OCI-LY3 (cell line): ENCODE results near the gene CYTH4.

ENCODE experiments used
- H2AFZ ChIP-seq: fragments of 200-600, 300-600 bp; shearing (Covaris generic); 2 replicates; pipeline ENCODE4 v1.6.0; 2014; ENCODE audit warnings: antibody characterized with exemption, low read depth, low read length
- H3K27ac ChIP-seq: fragments of 200-600, 300-600 bp; sonication (generic); 2 replicates; pipeline ENCODE4 v1.5.1; 2014; ENCODE audit warnings: mild to moderate bottlenecking, low read length, moderate library complexity, mixed read lengths
- H3K27me3 ChIP-seq: fragments of 200-600, 300-600 bp; sonication (generic); 2 replicates; pipeline ENCODE4 v1.6.1; 2014; ENCODE audit warnings: low read depth, low read length, mixed read lengths
- H3K36me3 ChIP-seq: fragments of 200-600, 300-600 bp; sonication (generic); replicated peaks from 2 replicates; pipeline ENCODE3; 2014; ENCODE audit warnings: low read depth, low read length, mixed read lengths
- H3K4me1 ChIP-seq: fragments of 300-600, 200-600 bp; sonication (generic); 2 replicates; pipeline ENCODE4 v1.6.1; 2014; ENCODE audit warnings: low read length, mixed read lengths
- H3K4me2 ChIP-seq: fragments of 200-600, 300-600 bp; sonication (generic); 2 replicates; pipeline ENCODE4 v1.6.1; 2014; ENCODE audit warnings: low read length, mixed read lengths
- H3K4me3 ChIP-seq: fragments of 300-600, 200-600 bp; sonication (generic); 2 replicates; pipeline ENCODE4 v1.5.1; 2014; ENCODE audit warnings: antibody characterized with exemption, mild to moderate bottlenecking, low read length, moderate library complexity
- H3K79me2 ChIP-seq: fragments of 300-600, 200-600 bp; shearing (Covaris generic); 2 replicates; pipeline ENCODE4 v1.6.1; 2014; ENCODE audit warnings: mild to moderate bottlenecking, low read length, mixed read lengths
- H3K9ac ChIP-seq: fragments of 300-600, 200-600 bp; shearing (Covaris generic); 2 replicates; pipeline ENCODE4 v1.6.0; 2014; ENCODE audit warnings: mild to moderate bottlenecking, low read length, moderate library complexity
- H3K9me3 ChIP-seq: fragments of 200-600, 300-600 bp; shearing (Covaris generic); 2 replicates; pipeline ENCODE4 v1.6.1; 2014; ENCODE audit warnings: low read length, mixed read lengths; ENCODE audit not compliant: insufficient read depth
- H4K20me1 ChIP-seq: fragments of 200-600, 300-600 bp; sonication (generic); 2 replicates; pipeline ENCODE4 v1.6.1; 2016; ENCODE audit warnings: low read length, mixed read lengths; ENCODE audit not compliant: insufficient read depth
- EZH2phosphoT487 ChIP-seq: fragments of 200-600 bp; shearing (Covaris generic); IDR thresholded peaks from 2 replicates; pipeline ENCODE4 v1.6.1; 2018; ENCODE audit warnings: antibody characterized with exemption, mixed run types, low read depth
- TF ChIP-seq, protein P1 (sequence below): fragments of 200-600, 300-600 bp; sonication (generic); IDR thresholded peaks from 2 replicates; pipeline ENCODE4 v1.5.1; 2014; ENCODE audit warnings: antibody characterized with exemption, low read length, low read depth

Gene CYTH4

DNA sequence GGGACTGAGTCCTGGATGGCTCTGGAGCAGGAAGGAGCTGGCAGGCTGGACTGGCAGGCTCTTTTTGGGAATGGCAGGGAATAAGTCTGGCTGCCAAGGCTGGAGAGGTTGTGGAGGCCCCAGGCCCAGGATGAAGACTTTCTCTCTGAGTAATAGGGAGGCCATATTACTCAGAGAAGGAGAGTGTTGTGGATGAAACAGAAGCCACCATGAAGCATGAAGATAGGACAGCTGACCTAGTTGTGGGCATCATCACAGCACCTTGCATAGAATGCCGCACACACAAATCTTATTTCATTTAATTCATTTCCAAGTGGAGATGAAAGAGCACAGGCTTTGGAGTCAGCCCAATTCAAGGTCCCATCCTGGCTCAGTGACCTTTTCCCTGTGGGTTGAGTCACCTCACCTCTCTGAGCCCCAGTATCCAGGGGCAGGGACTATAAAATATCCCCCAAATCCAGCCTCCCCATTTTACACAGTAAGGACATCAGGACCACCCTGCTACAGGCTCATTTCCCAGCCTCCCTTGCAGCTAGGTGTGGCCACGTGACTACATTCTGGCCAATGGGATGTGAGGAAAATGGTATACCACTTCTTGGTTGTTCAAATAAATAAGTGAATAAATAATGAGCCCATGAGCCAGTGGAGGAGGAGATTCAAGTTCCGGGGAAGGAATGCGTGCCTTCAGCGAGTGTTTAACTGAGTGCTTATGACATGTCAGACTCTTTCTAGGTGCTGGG lies 9.4 kb downstream of the CYTH4 start:
- peaks cover 77% of the 10 kb centered on the region for H3K36me3 ChIP-seq
- no peak overlapping the region for H3K27ac ChIP-seq
- H3K9me3 ChIP-seq = no peaks in the 10 kb centered on the region
- no peak for TF ChIP-seq EZH2phosphoT487
- TF ChIP-seq, protein P1, sequence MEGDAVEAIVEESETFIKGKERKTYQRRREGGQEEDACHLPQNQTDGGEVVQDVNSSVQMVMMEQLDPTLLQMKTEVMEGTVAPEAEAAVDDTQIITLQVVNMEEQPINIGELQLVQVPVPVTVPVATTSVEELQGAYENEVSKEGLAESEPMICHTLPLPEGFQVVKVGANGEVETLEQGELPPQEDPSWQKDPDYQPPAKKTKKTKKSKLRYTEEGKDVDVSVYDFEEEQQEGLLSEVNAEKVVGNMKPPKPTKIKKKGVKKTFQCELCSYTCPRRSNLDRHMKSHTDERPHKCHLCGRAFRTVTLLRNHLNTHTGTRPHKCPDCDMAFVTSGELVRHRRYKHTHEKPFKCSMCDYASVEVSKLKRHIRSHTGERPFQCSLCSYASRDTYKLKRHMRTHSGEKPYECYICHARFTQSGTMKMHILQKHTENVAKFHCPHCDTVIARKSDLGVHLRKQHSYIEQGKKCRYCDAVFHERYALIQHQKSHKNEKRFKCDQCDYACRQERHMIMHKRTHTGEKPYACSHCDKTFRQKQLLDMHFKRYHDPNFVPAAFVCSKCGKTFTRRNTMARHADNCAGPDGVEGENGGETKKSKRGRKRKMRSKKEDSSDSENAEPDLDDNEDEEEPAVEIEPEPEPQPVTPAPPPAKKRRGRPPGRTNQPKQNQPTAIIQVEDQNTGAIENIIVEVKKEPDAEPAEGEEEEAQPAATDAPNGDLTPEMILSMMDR = no peak
- H3K4me2 ChIP-seq = no peak overlapping the region
- H3K9ac ChIP-seq = no peak overlapping the region
- H2AFZ ChIP-seq = no peak overlapping the region
- H4K20me1 ChIP-seq = peaks cover 56% of the 10 kb centered on the region
- H3K4me1 ChIP-seq = peaks cover 23% of the 10 kb centered on the region
- H3K79me2 ChIP-seq = no peaks in the 10 kb centered on the region
- no peak overlapping the region for H3K4me3 ChIP-seq
- no peaks in the 10 kb centered on the region for H3K27me3 ChIP-seq

DNA sequence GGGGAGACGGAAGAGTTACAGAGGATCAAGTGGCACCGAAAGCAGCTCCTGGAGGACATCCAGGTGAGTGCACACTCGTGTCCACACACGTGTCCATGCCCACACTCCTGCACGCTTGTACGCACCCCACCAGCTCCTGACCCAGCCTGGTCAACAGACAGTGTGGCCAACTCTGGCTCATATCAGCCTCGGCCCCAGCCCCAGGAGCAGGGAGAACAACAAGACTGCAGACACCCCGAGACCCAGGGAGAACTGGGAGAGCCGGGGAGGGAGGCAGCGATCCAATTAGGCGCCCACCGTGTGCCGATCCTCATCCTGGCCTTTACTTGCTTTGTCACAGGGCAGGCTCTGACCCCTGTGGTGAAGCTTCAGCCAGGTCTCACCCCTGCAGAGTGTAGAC lies 10.3 kb downstream of the CYTH4 start:
- H4K20me1 ChIP-seq = peaks cover 47% of the 10 kb centered on the region

DNA sequence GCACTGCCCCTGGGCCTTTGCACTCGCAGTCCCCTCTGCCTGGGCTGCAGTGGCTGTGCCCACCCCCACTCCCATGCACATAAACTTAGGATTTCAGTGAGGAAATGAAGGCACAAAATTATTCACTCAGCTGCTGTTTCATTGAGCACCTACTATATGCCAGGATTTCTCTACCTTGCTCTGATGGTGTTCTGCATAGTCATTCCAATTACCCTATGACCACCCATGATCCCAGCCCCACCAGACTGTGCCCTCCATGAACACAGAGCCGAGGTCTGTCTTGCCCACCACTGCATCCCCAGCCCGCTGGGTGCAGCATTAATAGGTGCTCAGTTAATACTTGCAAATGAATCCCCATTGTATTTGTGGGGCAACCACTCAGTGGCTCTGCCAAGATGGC lies 10.9 kb downstream of the CYTH4 start:
- no peak overlapping the region for H3K27ac ChIP-seq
- no peak overlapping the region for H3K4me2 ChIP-seq
- no peak for TF ChIP-seq EZH2phosphoT487
- TF ChIP-seq, protein P1 = no peak
- no peak overlapping the region for H3K4me3 ChIP-seq
- H3K4me1 ChIP-seq = peaks cover 23% of the 10 kb centered on the region
- H3K9ac ChIP-seq = no peak overlapping the region
- no peaks in the 10 kb centered on the region for H3K9me3 ChIP-seq
- H3K27me3 ChIP-seq = no peaks in the 10 kb centered on the region
- peaks cover 45% of the 10 kb centered on the region for H4K20me1 ChIP-seq
- no peak overlapping the region for H2AFZ ChIP-seq
- no peaks in the 10 kb centered on the region for H3K79me2 ChIP-seq
- H3K36me3 ChIP-seq = peaks cover 80% of the 10 kb centered on the region

More for the DNA sequence above, 10.3 kb downstream of the CYTH4 start:
- Histone ChIP-seq H3K4me1 (peaks cover 23% of the 10 kb centered on the region), H3K36me3 (peaks cover 80% of the 10 kb centered on the region), H2AFZ (no peak overlapping the region), H3K9me3 (no peaks in the 10 kb centered on the region), H3K4me2 (no peak overlapping the region), H3K27ac (no peak overlapping the region), H3K9ac (no peak overlapping the region), H3K79me2 (no peaks in the 10 kb centered on the region), H3K4me3 (no peak overlapping the region), H3K27me3 (no peaks in the 10 kb centered on the region)
- no peak for TF ChIP-seq EZH2phosphoT487
- TF ChIP-seq, protein P1 = no peak

DNA sequence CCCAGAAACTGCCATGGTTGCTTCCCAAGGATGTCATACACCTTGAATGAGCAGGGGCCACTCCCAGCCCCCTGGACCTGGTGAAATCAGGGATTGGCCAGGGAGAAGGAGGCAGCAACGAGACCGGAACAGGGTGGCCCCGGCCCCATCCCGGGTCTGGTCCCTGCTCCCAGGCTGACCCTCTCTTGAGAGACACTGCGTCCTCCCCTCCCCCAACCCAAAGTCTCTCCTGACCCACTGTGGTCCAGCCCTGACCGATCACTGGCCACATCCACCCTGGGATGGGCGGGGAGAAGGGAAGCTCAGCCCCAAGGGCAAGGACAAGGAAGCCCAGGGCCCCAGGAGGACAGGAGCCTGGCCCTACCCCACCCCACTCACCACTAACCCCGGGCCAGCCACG lies 12.4 kb downstream of the CYTH4 start:
- no peak overlapping the region for H3K9ac ChIP-seq
- 0 out of 2 replicates have a peak overlapping the region, but pooled peaks have one; percentile 19 for H3K4me2 ChIP-seq

More for the DNA sequence above, 12.4 kb downstream of the CYTH4 start:
- peaks cover 16% of the 10 kb centered on the region for H3K4me1 ChIP-seq
- H4K20me1 ChIP-seq = peaks cover 33% of the 10 kb centered on the region
- H3K79me2 ChIP-seq = no peaks in the 10 kb centered on the region
- H2AFZ ChIP-seq = no peak overlapping the region
- H3K27ac ChIP-seq = no peak overlapping the region
- no peaks in the 10 kb centered on the region for H3K9me3 ChIP-seq
- peaks cover 79% of the 10 kb centered on the region for H3K36me3 ChIP-seq
- no peak for TF ChIP-seq EZH2phosphoT487
- TF ChIP-seq, protein P1 = no peak
- H3K27me3 ChIP-seq = no peaks in the 10 kb centered on the region
- no peak overlapping the region for H3K4me3 ChIP-seq
